ENCODE results near the gene ETV7.

DNA sequence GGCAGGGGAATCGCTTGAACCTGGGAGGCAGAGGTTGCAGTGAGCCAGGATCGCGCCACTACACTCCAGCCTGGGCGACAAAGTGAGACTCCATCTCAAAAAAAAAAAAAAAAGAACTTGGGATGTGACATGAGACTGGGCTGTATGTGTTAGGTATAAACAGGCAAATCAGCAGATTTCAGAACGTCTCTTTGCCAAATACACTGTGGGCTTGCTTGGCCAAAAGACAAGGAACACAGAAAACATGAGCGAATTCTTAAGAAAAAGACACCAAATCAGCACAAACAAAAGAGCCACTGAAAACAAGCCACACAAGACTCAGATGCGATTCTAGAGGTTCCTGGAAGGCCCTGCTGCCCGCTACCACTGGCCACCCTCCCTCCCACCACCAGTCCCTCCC, 12.5 kb downstream of the ETV7 start:
- TF ChIP-seq YY1 (IDR thresholded peaks at IDR 0.05; ENCODE audit: insufficient read depth, insufficient read length) (no peak), ZNF274 (IDR thresholded peaks at IDR 0.05; ENCODE audit: low read depth, low read length) (no peak), SUZ12 (IDR thresholded peaks at IDR 0.05; ENCODE audit: extremely low read depth, insufficient read depth, insufficient read length) (no peak)
